ENCODE data around the gene PTTG1IP. TPM values are rescaled to one million over a fixed set of nuclear protein-coding genes. Genes with fewer than 3 reads are reported as not detected.

PTTG1IP gene
- total RNA-seq, 2 experiments from 2014 or later: 38.9 to 58.1 TPM

GRCh38 chr21:44847261-44848056, 26.0 kb downstream of the PTTG1IP start:
- no peak for DNase-seq (ENCODE audit: low spot score)
- POLR2A ChIA-PET: no interaction called here

GRCh38 chr21:44846485-44847260, 26.8 kb downstream of the PTTG1IP start:
- H3K9me2 ChIP-seq (ENCODE audit: insufficient read depth, low read length): no peaks in the 10 kb centered on the region
- no peak for TF ChIP-seq EZH2phosphoT487 (IDR thresholded peaks at IDR 0.05; ENCODE audit: borderline replicate concordance, low read depth, low read length)
- no peak for TF ChIP-seq CTCF (conservative IDR thresholded peaks at IDR 0.05; ENCODE audit: low read length)
- H3K9me3 ChIP-seq (ENCODE audit: low read length): no peaks in the 10 kb centered on the region
- intact Hi-C loops (cut with micrococcal nuclease; ENCODE audit: unreplicated experiment): no loop called here
- no peak overlapping the region for H3K27ac ChIP-seq (ENCODE audit: low read depth, low read length, poor library complexity, severe bottlenecking)
- DNase-seq (ENCODE audit: low spot score): no peak
- no peaks in the 10 kb centered on the region for H3K4me1 ChIP-seq (ENCODE audit: insufficient read depth, low read length, poor library complexity, severe bottlenecking)
- no TSS peak for BruUV-seq (replicated peaks)
- no peak overlapping the region for H3K4me2 ChIP-seq (ENCODE audit: low read length)
- no peaks in the 10 kb centered on the region for H3K79me2 ChIP-seq (ENCODE audit: insufficient read depth, low read depth, low read length)
- H3K4me3 ChIP-seq (ENCODE audit: low read depth, low read length, poor library complexity, severe bottlenecking): no peak overlapping the region
- CTCF ChIA-PET (ENCODE audit: unreplicated experiment): no interaction called here
- H4K20me1 ChIP-seq (ENCODE audit: insufficient read depth, low read length): no peaks in the 10 kb centered on the region
- peaks cover 14% of the 10 kb centered on the region for H3K36me3 ChIP-seq (ENCODE audit: insufficient read depth, low read length)
- no peak overlapping the region for H2AFZ ChIP-seq (ENCODE audit: low read length)
- POLR2A ChIA-PET: no interaction called here

More at GRCh38 chr21:44847261-44848056, 26.0 kb downstream of the PTTG1IP start:
- Histone ChIP-seq H3K9me2 (ENCODE audit: insufficient read depth, low read length) (no peaks in the 10 kb centered on the region), H3K27ac (ENCODE audit: low read depth, low read length, poor library complexity, severe bottlenecking) (no peak overlapping the region), H3K9me3 (ENCODE audit: low read length) (no peaks in the 10 kb centered on the region), H4K20me1 (ENCODE audit: insufficient read depth, low read length) (no peaks in the 10 kb centered on the region), H3K4me3 (ENCODE audit: low read depth, low read length, poor library complexity, severe bottlenecking) (no peak overlapping the region), H3K4me1 (ENCODE audit: insufficient read depth, low read length, poor library complexity, severe bottlenecking) (no peaks in the 10 kb centered on the region), H2AFZ (ENCODE audit: low read length) (no peak overlapping the region), H3K36me3 (ENCODE audit: insufficient read depth, low read length) (peaks cover 14% of the 10 kb centered on the region), H3K79me2 (ENCODE audit: insufficient read depth, low read depth, low read length) (no peaks in the 10 kb centered on the region), H3K4me2 (ENCODE audit: low read length) (no peak overlapping the region)
- intact Hi-C loops (cut with micrococcal nuclease; ENCODE audit: unreplicated experiment): no loop called here
- BruUV-seq (replicated peaks): no TSS peak
- TF ChIP-seq EZH2phosphoT487 (IDR thresholded peaks at IDR 0.05; ENCODE audit: borderline replicate concordance, low read depth, low read length) (no peak), CTCF (conservative IDR thresholded peaks at IDR 0.05; ENCODE audit: low read length) (no peak)
- CTCF ChIA-PET (ENCODE audit: unreplicated experiment): no interaction called here

- intact Hi-C loops (cut with micrococcal nuclease; ENCODE audit: unreplicated experiment): no loop called here
- ChIA-PET POLR2A (no interaction called here), CTCF (ENCODE audit: unreplicated experiment) (no interaction called here)
- Histone ChIP-seq H3K9me3 (ENCODE audit: low read length) (no peaks in the 10 kb centered on the region), H4K20me1 (ENCODE audit: insufficient read depth, low read length) (no peaks in the 10 kb centered on the region), H3K9me2 (ENCODE audit: insufficient read depth, low read length) (no peaks in the 10 kb centered on the region), H3K4me3 (ENCODE audit: low read depth, low read length, poor library complexity, severe bottlenecking) (no peak overlapping the region), H2AFZ (ENCODE audit: low read length) (no peak overlapping the region), H3K27ac (ENCODE audit: low read depth, low read length, poor library complexity, severe bottlenecking) (no peak overlapping the region), H3K36me3 (ENCODE audit: insufficient read depth, low read length) (peaks cover 10% of the 10 kb centered on the region), H3K79me2 (ENCODE audit: insufficient read depth, low read depth, low read length) (no peaks in the 10 kb centered on the region), H3K4me2 (ENCODE audit: low read length) (peak overlapping the region; percentile 23; the same call in 1 of the 2 replicates), H3K4me1 (ENCODE audit: insufficient read depth, low read length, poor library complexity, severe bottlenecking) (no peaks in the 10 kb centered on the region)
- no TSS peak for BruUV-seq (replicated peaks)
- no peak for DNase-seq (ENCODE audit: low spot score)
- no peak; the same call in 1 of the 2 replicates for TF ChIP-seq CTCF (conservative IDR thresholded peaks at IDR 0.05; ENCODE audit: low read length)
These were observed 27.3 kb downstream of the PTTG1IP start for GRCh38 chr21:44846224-44846484.

All from OCI-LY7 (cell line).